Fibroblast of villous mesenchyme (primary cell): ENCODE data around the gene KIF26B. TPM values are rescaled to one million over a fixed set of nuclear protein-coding genes. Genes with fewer than 3 reads are reported as not detected.

Experiments
- DNase-seq: peaks from one replicate; pipeline ENCODE4 v3.0.0-alpha.2; 2010; ENCODE audit warnings: low read depth
- H3K4me3 ChIP-seq: 2 replicates; pipeline ENCODE4 v1.5.1; 2011; ENCODE audit warnings: low read depth, mild to moderate bottlenecking, low read length
- total RNA-seq: library from RNA; depleted of rRNA; stranded (reverse); fragments of >200 nt; gene quantifications from 2 replicates; pipeline ENCODE4 v1.2.3, GENCODE V29; 2012
- TF ChIP-seq, protein P1 (sequence below): IDR thresholded peaks from 2 replicates; pipeline ENCODE4 v1.5.1; 2012; ENCODE audit warnings: low read depth, mild to moderate bottlenecking, low read length; ENCODE audit not compliant: insufficient read depth

The KIF26B gene
- total RNA-seq, 1 donor, result 12.1 TPM

DNA sequence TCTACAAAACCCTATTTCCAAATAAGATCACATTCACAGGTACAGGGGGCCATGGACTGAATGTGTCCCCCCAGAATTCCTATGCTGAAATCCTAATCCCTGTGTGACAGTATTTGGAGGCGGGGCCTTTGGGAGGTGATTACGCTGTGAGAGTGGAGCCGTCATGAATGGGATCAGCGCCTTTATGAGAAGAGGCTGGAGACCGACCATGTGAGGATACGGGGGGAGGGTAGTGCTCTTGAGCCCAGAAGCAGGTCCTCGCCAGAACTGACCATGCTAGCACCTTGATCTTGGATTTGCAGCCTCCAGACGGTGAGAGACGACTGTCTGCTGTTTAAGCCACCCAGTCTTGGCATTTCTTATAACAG lies 23.8 kb upstream of the KIF26B start:
- TF ChIP-seq, protein P1, sequence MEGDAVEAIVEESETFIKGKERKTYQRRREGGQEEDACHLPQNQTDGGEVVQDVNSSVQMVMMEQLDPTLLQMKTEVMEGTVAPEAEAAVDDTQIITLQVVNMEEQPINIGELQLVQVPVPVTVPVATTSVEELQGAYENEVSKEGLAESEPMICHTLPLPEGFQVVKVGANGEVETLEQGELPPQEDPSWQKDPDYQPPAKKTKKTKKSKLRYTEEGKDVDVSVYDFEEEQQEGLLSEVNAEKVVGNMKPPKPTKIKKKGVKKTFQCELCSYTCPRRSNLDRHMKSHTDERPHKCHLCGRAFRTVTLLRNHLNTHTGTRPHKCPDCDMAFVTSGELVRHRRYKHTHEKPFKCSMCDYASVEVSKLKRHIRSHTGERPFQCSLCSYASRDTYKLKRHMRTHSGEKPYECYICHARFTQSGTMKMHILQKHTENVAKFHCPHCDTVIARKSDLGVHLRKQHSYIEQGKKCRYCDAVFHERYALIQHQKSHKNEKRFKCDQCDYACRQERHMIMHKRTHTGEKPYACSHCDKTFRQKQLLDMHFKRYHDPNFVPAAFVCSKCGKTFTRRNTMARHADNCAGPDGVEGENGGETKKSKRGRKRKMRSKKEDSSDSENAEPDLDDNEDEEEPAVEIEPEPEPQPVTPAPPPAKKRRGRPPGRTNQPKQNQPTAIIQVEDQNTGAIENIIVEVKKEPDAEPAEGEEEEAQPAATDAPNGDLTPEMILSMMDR, result no peak
- DNase-seq, result no peak
- no peak overlapping the region for H3K4me3 ChIP-seq

DNA sequence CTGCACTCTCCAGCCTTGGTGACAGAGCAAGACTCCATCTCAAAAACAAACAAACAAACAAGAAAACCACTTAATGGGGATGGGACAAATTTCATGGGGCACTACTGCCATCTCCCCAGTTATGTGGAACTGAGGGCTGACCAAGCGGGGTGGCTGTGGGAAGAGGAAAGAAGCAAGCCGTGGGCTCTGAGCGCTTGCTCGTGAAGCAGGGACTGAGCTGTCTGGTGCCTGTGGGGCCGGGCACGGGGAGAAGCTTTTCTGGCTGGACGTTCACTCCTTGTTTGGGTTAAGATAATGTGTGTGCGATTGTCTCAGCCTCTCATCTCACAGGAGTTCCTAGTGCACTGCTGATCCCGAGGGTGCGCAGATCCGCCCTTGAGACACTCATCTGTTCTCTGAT lies 22.0 kb upstream of the KIF26B start:
- DNase-seq, result no peak
- TF ChIP-seq, protein P1, result no peak
- H3K4me3 ChIP-seq, result no peak overlapping the region

DNA sequence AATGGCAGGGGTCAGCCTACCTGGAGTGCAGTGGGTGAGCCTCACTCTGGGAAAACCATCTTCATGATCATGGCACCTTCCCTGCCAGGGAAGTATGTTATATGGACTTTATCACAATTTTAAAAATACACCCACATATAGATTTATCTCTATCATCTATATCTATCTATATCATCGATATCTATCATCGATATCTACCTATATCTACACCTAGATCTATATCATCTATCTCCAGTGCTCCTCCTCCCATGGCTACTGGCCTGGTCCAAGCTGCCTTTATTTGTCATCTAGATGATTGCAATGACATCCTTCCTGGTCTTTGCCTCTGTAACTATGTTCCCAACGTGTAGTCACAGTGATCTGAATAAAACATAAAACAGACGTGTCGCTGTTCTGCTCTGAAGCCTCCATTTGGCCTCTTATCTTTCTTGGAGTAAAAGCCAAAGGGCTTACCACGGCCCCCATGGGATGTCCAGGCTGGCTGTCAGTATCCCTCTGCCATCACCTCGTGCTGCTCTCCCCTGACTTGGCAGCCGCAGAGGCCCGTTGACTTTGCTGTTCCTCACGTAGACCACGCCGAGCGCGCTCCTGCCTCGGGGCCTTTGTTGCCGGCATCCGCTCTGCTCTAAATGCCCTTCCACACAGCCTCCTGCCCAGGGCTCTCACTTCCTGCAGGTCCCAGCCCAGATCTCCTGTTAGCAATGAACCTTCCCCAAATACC lies 20.6 kb upstream of the KIF26B start:
- no peak for DNase-seq
- TF ChIP-seq, protein P1, result no peak
- H3K4me3 ChIP-seq, result no peak overlapping the region

DNA sequence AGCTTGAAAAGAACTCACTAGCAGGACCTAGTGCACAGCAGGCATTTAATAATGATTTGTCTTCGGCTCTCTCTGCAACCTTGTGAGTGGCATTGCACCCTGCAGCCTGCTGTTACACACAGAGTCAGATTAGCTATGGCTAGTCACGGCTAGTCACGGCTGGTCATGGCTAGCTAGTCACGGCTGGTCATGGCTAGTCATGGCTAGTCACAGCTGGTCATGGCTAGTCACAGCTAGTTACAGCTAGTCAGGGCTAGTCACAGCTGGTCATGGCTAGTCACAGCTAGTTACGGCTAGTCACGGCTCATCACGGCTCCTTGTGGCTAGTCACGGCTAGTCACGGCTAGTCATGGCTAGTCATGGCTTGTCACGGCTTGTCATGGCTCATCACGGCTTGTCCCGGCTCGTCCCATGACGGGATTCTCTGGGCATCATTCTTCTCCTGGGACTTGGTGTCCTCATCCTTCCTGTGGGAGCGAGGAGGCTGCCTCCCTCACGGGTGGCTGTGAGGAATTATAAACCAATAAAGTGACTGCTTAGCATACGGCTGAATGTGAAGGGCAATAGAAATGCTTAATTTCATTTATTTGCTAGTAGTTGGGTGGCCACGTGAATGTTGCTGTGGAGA lies 12.5 kb upstream of the KIF26B start:
- no peak for DNase-seq
- TF ChIP-seq, protein P1, result no peak
- no peak overlapping the region for H3K4me3 ChIP-seq

DNA sequence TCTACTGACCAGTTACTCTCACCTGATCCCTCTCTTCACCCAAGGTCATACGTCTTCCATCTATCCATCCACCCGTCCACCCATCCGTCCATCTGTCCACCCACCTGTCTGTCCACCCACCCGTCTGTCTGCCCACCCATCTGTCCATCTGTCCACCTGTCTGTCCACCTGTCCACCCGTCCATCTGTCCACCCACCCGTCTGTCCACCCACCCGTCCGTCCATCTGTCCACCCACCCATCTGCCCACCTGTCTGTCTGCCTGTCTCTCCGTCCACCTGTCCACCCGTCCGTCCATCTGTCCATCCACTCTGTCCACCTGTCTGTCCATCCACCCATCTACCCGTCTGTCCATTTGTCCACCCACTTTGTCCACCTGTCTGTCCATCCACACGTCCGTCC lies 11.8 kb upstream of the KIF26B start:
- no peak for DNase-seq

DNA sequence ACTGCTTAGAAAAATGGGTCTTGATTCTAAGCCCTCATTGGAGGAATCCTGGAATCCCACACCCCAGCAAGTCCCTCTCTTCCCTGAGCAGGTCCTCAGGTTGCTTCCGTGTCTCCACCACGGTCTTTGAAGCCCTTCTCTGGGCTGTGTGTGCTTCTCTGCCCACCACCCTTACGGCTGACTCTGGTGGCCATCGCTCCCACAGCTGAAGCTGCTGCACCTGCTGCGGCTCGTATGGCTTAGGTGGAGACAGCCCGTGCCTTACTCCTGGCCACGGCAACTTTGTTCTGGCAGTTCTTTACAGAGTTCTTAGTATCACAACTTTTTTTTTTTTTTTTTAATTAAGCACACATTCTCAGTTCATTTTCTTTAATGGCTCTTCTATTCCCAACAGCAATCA lies 10.9 kb upstream of the KIF26B start:
- H3K4me3 ChIP-seq, result no peak overlapping the region
- no peak for DNase-seq
- TF ChIP-seq, protein P1, result no peak

More for the DNA sequence above, 11.8 kb upstream of the KIF26B start:
- H3K4me3 ChIP-seq, result no peak overlapping the region
- TF ChIP-seq, protein P1, result no peak
